Ectodermal cell (in vitro differentiated cells): ENCODE results near the gene HDAC7.
"Not testable (repeated sequence)": the region's sequence is repeated elsewhere in the genome, so short reads cannot be mapped to it uniquely, and the experiment has no call there.

ENCODE experiments used
- H3K27ac ChIP-seq: 2 replicates; pipeline ENCODE4 v1.7.0; 2013; ENCODE audit warnings: mild to moderate bottlenecking, low read depth, low read length; ENCODE audit not compliant: insufficient read depth, poor library complexity, severe bottlenecking
- H3K27me3 ChIP-seq: 2 replicates; pipeline ENCODE4 v1.7.0; 2013; ENCODE audit warnings: mild to moderate bottlenecking, low read length; ENCODE audit not compliant: insufficient read depth, control insufficient read depth, poor library complexity, severe bottlenecking
- H3K36me3 ChIP-seq: one replicate; pipeline ENCODE4 v1.7.0; 2013; ENCODE audit warnings: low read length; ENCODE audit not compliant: control insufficient read depth, insufficient read depth
- H3K4me1 ChIP-seq: one replicate; pipeline ENCODE4 v1.7.0; 2013; ENCODE audit warnings: low read length; ENCODE audit not compliant: control insufficient read depth, insufficient read depth
- H3K4me3 ChIP-seq: 2 replicates; pipeline ENCODE4 v1.7.0; 2013; ENCODE audit warnings: low read depth, low read length, control low read depth; ENCODE audit not compliant: insufficient read depth
- H3K9me3 ChIP-seq: 2 replicates; pipeline ENCODE4 v1.7.0; 2013; ENCODE audit warnings: mild to moderate bottlenecking, low read length, moderate library complexity; ENCODE audit not compliant: control insufficient read depth
- WGBS, 2 experiments: methylation state at CpG; one replicate each; pipeline ENCODE4 v1.1.7; 2013; ENCODE audit warnings: missing lambda C conversion rate in 2 of 2; 5-methylcytosine and 5-hydroxymethylcytosine counted together

Gene HDAC7

GRCh38 chr12:47820631-47821345, 1.1 kb upstream of the HDAC7 start:
- H3K27ac ChIP-seq: peak overlapping the region; percentile 93
- H3K36me3 ChIP-seq: no peaks in the 10 kb centered on the region
- H3K9me3 ChIP-seq: no peaks in the 10 kb centered on the region
- H3K4me3 ChIP-seq: peak overlapping the region; percentile 58
- H3K27me3 ChIP-seq: peaks cover 13% of the 10 kb centered on the region
- 26 to 28% methylated on average over 17 of the region's 17 CpGs for WGBS, 2 experiments
- H3K4me1 ChIP-seq: peaks cover 39% of the 10 kb centered on the region

GRCh38 chr12:47819138-47819895, 386 bp downstream of the HDAC7 start:
- no peaks in the 10 kb centered on the region for H3K36me3 ChIP-seq
- H3K9me3 ChIP-seq: no peaks in the 10 kb centered on the region
- no peak overlapping the region for H3K27ac ChIP-seq
- peaks cover 39% of the 10 kb centered on the region for H3K4me1 ChIP-seq
- H3K27me3 ChIP-seq: peaks cover 13% of the 10 kb centered on the region
- WGBS, 2 experiments: 0% methylated on average over 77 of the region's 77 CpGs
- peak overlapping the region; percentile 58 for H3K4me3 ChIP-seq

- Histone ChIP-seq H3K36me3 (no peaks in the 10 kb centered on the region), H3K9me3 (no peaks in the 10 kb centered on the region), H3K27me3 (peaks cover 13% of the 10 kb centered on the region), H3K27ac (no peak overlapping the region), H3K4me1 (peaks cover 45% of the 10 kb centered on the region), H3K4me3 (peak overlapping the region; percentile 58)
- 30 to 31% methylated on average over 23 of the region's 23 CpGs for WGBS, 2 experiments
Measured at GRCh38 chr12:47818467-47819137, 1.1 kb downstream of the HDAC7 start.

GRCh38 chr12:47818007-47818376, 1.7 kb downstream of the HDAC7 start:
- WGBS, 2 experiments: 89 to 92% methylated on average over 3 of the region's 3 CpGs
- Histone ChIP-seq H3K27me3 (peaks cover 13% of the 10 kb centered on the region), H3K4me1 (peaks cover 50% of the 10 kb centered on the region), H3K36me3 (no peaks in the 10 kb centered on the region), H3K4me3 (no peak overlapping the region), H3K9me3 (no peaks in the 10 kb centered on the region), H3K27ac (no peak overlapping the region)

GRCh38 chr12:47817272-47818006, 2.3 kb downstream of the HDAC7 start:
- Histone ChIP-seq H3K4me3 (no peak overlapping the region), H3K9me3 (no peaks in the 10 kb centered on the region), H3K27me3 (peaks cover 13% of the 10 kb centered on the region), H3K36me3 (no peaks in the 10 kb centered on the region), H3K4me1 (peaks cover 56% of the 10 kb centered on the region), H3K27ac (no peak overlapping the region)
- 61 to 63% methylated on average over 7 of the region's 7 CpGs for WGBS, 2 experiments

GRCh38 chr12:47816403-47817271, 3.1 kb downstream of the HDAC7 start:
- no peaks in the 10 kb centered on the region for H3K9me3 ChIP-seq
- 50 to 55% methylated on average over 12 of the region's 12 CpGs for WGBS, 2 experiments
- H3K27ac ChIP-seq: no peak overlapping the region
- H3K4me1 ChIP-seq: peaks cover 57% of the 10 kb centered on the region
- H3K27me3 ChIP-seq: peaks cover 6% of the 10 kb centered on the region
- no peak overlapping the region for H3K4me3 ChIP-seq
- no peaks in the 10 kb centered on the region for H3K36me3 ChIP-seq

- H3K27ac ChIP-seq, H3K27me3 ChIP-seq, H3K36me3 ChIP-seq, H3K9me3 ChIP-seq, H3K4me3 ChIP-seq: not testable (repeated sequence)
- WGBS, 2 experiments: 92 to 97% methylated on average over 5 of the region's 5 CpGs
- peaks cover 61% of the 10 kb centered on the region for H3K4me1 ChIP-seq
Measured at GRCh38 chr12:47815447-47815846, 4.3 kb downstream of the HDAC7 start.

- H3K4me3 ChIP-seq: no peak overlapping the region
- no peaks in the 10 kb centered on the region for H3K27me3 ChIP-seq
Measured at GRCh38 chr12:47814539-47815170, 5.0 kb downstream of the HDAC7 start.

More at GRCh38 chr12:47814539-47815170, 5.0 kb downstream of the HDAC7 start:
- no peaks in the 10 kb centered on the region for H3K36me3 ChIP-seq
- WGBS, 2 experiments: 93 to 97% methylated on average over 3 of the region's 3 CpGs
- no peaks in the 10 kb centered on the region for H3K9me3 ChIP-seq
- H3K27ac ChIP-seq: no peak overlapping the region
- peaks cover 63% of the 10 kb centered on the region for H3K4me1 ChIP-seq
